Thyroid gland (tissue), 4 donors: ENCODE data around the gene RWDD4. TPM values are rescaled to one million over a fixed set of nuclear protein-coding genes. Genes with fewer than 3 reads are reported as not detected.

Experiments used
- DNase-seq, 2 donors: peaks; one replicate each; pipeline ENCODE4 v3.0.0-alpha.2; 2019
- H3K27ac ChIP-seq, 3 donors: fragments of 200-600 bp; sonication (generic); 1 replicate in 2 of 3; 2 replicates in 1 of 3; pipeline ENCODE4 v1.5.1; 2016 to 2019; ENCODE audit warnings: mild to moderate bottlenecking in 1 of 3, moderate library complexity in 1 of 3
- H3K27me3 ChIP-seq: fragments of 200-600 bp; sonication (generic); one replicate; pipeline ENCODE4 v1.5.1; 2019
- H3K36me3 ChIP-seq, 2 donors: fragments of 200-600 bp; sonication (generic); one replicate each; pipeline ENCODE4 v1.5.1; 2016 to 2019
- H3K4me1 ChIP-seq, 2 donors: fragments of 200-600 bp; sonication (generic); one replicate each; pipeline ENCODE4 v1.5.1; 2017 to 2019
- H3K4me3 ChIP-seq, 3 donors: fragments of 200-600 bp; sonication (generic); replicated peaks in 1 of 3; 1 replicate in 2 of 3; 2 replicates in 1 of 3; pipeline ENCODE4 v1.5.1; 2016; ENCODE audit warnings: mild to moderate bottlenecking in 1 of 3
- H3K9me3 ChIP-seq: fragments of 200-600 bp; sonication (generic); one replicate; pipeline ENCODE4 v1.5.1; 2017
- POLR2A ChIP-seq, 2 donors: fragments of 450-650 bp; IDR thresholded peaks; one replicate each; pipeline ENCODE4 v1.6.1; 2017; ENCODE audit warnings: antibody characterized with exemption in 2 of 2, mild to moderate bottlenecking in 2 of 2, moderate library complexity in 1 of 2
- WGBS, 2 donors: methylation state at CpG; one replicate each; pipeline ENCODE4 v1.1.5; 2017; 5-methylcytosine and 5-hydroxymethylcytosine counted together
- intact Hi-C: fragments of 100-400 bp; cut with DNase I; formaldehyde crosslinking; loops from one replicate; pipeline ENCODE4 v1.15.1; 2023
- total RNA-seq, 4 donors: library from RNA; depleted of rRNA; stranded (reverse); fragments of >200 nt; gene quantifications; one replicate each; pipeline ENCODE4 v1.2.3, GENCODE V29; 2016
- TF ChIP-seq, protein P1 (sequence below), 6 experiments: fragments of 200-600 bp in 3 of 6; fragments of 450-650 bp in 3 of 6; sonication (generic) in 3 of 6; IDR thresholded peaks; one replicate each; pipeline ENCODE4 v1.5.1; 2016 to 2019; ENCODE audit warnings: antibody characterized with exemption in 6 of 6, mild to moderate bottlenecking in 2 of 6, inconsistent platforms in 1 of 6, moderate library complexity in 1 of 6

RWDD4 gene
- total RNA-seq, 4 donors from 2014 or later, result 33.3 to 43.5 (median 41.5) TPM

DNA sequence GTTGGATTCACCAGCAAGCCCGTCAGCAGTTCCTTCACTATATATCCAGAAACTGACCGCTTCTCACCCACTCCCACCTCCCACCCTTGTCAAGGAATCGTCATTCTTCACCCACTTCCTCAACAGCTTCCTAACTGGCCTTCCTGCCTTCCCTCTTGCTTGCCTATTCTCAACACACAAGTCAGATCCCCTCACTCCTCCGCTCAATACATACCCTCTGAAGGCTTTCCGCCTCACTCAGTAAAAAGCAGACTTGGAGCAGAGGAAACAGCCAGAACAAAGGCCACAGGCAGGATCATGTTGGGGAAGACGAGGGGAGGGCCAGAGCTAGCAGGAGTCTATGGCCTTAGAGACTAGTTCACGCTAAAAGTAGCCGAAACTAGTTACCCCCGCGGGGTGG lies 23.7 kb downstream of the RWDD4 start:
- no peak for DNase-seq
- no peaks in the 10 kb centered on the region for H3K27me3 ChIP-seq
- no peak for TF ChIP-seq POLR2A (IDR thresholded peaks at IDR 0.05)
- TF ChIP-seq, protein P1, sequence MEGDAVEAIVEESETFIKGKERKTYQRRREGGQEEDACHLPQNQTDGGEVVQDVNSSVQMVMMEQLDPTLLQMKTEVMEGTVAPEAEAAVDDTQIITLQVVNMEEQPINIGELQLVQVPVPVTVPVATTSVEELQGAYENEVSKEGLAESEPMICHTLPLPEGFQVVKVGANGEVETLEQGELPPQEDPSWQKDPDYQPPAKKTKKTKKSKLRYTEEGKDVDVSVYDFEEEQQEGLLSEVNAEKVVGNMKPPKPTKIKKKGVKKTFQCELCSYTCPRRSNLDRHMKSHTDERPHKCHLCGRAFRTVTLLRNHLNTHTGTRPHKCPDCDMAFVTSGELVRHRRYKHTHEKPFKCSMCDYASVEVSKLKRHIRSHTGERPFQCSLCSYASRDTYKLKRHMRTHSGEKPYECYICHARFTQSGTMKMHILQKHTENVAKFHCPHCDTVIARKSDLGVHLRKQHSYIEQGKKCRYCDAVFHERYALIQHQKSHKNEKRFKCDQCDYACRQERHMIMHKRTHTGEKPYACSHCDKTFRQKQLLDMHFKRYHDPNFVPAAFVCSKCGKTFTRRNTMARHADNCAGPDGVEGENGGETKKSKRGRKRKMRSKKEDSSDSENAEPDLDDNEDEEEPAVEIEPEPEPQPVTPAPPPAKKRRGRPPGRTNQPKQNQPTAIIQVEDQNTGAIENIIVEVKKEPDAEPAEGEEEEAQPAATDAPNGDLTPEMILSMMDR (IDR thresholded peaks at IDR 0.05), result no peak
- intact Hi-C loops, result no loop called here
- no peak overlapping the region for H3K27ac ChIP-seq
- peaks cover 7 to 32% of the 10 kb centered on the region in 2 donors for H3K4me1 ChIP-seq
- H3K4me3 ChIP-seq, result no peak overlapping the region
- no peaks in the 10 kb centered on the region for H3K9me3 ChIP-seq
- H3K36me3 ChIP-seq, result no peaks in the 10 kb centered on the region
- WGBS, 2 donors, result 78 to 81% methylated on average over 10 of the region's 10 CpGs

DNA sequence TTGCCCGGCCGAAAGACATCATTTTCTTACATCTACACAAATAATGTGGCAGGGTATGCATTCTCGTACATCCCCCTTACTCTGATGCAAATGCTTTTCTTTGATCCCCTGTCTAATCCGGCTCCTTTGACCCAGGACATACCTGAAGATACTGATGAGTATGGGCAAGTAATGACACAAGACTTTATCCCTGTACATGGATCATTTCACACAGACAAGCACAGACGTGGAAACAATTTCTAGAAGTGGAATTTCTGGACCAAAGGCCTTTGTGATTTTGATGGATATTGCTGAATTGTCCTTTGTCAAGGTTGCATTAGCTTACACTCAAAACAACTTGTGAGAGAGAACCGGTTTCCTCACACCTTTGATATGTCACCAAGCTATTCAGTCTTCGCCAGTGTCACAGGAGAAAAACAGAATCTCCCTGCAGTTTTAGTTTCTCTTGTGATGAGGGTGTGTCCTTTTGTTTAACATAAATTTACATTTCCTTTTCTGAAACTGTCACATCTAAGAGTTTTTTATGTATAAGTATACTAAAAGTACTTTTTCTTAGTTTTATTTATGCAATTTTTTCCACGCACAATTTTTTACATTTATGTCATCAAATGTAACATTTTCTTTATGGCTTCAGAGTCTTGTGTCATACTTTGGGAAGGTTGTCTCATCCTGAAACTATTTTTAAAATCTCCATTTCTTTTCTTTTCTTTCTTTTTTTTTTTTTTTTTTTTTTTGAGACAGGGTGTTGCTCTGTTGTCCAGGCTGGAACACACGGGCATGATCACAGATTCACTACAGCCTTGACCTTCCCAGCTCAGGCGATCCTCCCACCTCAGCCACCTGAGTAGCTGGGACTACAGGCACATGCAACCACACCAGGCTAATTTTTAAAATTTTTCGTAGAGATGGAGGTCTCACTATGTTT lies 25.2 kb downstream of the RWDD4 start:
- no peaks in the 10 kb centered on the region for H3K9me3 ChIP-seq
- peak overlapping the region in 1 of 3 donors; percentile 34 for H3K27ac ChIP-seq
- H3K36me3 ChIP-seq, result no peaks in the 10 kb centered on the region
- DNase-seq, result no peak
- H3K4me1 ChIP-seq, result peaks cover 7 to 32% of the 10 kb centered on the region in 2 donors
- TF ChIP-seq, protein P1 (IDR thresholded peaks at IDR 0.05), result no peak
- intact Hi-C loops, result no loop called here
- H3K27me3 ChIP-seq, result no peaks in the 10 kb centered on the region
- WGBS, 2 donors, result 77% methylated on average over 11 of the region's 11 CpGs
- H3K4me3 ChIP-seq, result no peak overlapping the region

DNA sequence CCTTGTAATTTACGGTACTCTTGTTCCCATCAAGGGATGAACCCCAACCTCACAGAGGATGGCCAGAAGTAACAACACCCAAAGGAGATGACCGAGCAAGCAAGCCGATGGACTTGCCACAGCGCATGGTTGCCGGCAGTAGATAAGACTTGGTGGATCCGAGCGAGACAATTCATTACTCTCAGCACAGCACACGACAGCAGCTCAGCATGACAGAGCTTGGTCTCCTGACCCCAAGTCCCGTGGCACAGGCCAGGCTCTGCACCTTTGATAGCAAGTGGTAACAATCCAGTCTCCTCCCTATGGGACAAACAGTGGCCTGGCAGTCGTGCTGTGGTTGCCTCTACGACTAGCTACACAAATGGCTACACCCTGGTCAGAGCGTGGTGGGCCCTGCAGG lies 26.3 kb downstream of the RWDD4 start:
- H3K27me3 ChIP-seq, result no peaks in the 10 kb centered on the region
- intact Hi-C loops, result no loop called here
- no peak overlapping the region for H3K4me3 ChIP-seq
- no peak for DNase-seq
- peak overlapping the region in 2 of 3 donors; percentile 45 to 63 for H3K27ac ChIP-seq
- WGBS, 2 donors, result 93 to 94% methylated on average over 10 to 12 of the region's 12 CpGs
- no peaks in the 10 kb centered on the region for H3K9me3 ChIP-seq
- H3K36me3 ChIP-seq, result no peaks in the 10 kb centered on the region
- TF ChIP-seq, protein P1 (IDR thresholded peaks at IDR 0.05), result no peak
- no peak for TF ChIP-seq POLR2A (IDR thresholded peaks at IDR 0.05)
- H3K4me1 ChIP-seq, result peaks cover 7 to 32% of the 10 kb centered on the region in 2 donors

DNA sequence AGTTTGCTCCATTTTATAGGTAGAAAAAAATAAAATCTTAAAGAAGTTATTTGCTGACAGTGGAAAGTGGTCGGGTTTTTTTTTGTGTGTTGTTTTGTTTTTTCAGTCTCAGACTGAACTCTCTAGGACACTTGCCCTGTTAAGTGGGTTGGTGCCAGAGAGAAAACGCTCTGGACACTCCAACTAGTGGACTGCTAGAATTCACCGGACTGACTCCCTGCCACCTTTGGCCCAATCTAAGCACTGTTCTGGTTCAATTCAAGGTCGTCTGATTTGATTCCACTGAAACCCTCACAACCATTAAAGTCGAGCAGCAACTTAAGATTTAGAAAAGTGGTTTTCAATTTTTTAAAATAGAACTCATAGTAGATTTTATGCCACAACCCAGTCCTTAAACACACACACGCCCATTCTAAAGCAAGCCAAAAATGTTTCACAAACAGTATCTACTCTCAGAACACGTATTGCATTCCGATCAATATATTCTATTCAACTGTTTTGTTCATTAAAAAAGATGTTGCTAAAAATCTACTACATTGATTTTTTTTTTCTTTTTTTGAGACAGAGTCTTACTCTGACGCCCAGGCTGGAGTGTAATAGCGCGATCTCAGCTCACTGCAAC lies 27.3 kb downstream of the RWDD4 start:
- H3K4me1 ChIP-seq, result peaks cover 7 to 24% of the 10 kb centered on the region in 2 donors
- peak; percentile 84 to 85 for DNase-seq
- no peaks in the 10 kb centered on the region for H3K36me3 ChIP-seq
- peak overlapping the region; percentile 10 to 73 (median 63) for H3K27ac ChIP-seq
- TF ChIP-seq, protein P1 (IDR thresholded peaks at IDR 0.05), result peak in 1 of 6 experiments; percentile 10
- no peak for TF ChIP-seq POLR2A (IDR thresholded peaks at IDR 0.05)
- H3K27me3 ChIP-seq, result no peaks in the 10 kb centered on the region
- H3K9me3 ChIP-seq, result no peaks in the 10 kb centered on the region
- WGBS, 2 donors, result 50 to 52% methylated on average over 11 of the region's 11 CpGs
- H3K4me3 ChIP-seq, result no peak overlapping the region
- intact Hi-C loops, result no loop called here
